Hypothalamus (tissue), 51 donors: ENCODE measurements around the gene GRK6.

ENCODE experiments used
- DNase-seq, 51 donors: peaks; one replicate each; lab custom pipeline; 2025; lab: John Stamatoyannopoulos, UW

Gene GRK6

GRCh38 chr5:177425196-177425800 is 1.2 kb upstream of the GRK6 start:
- DNase-seq = no peak

GRCh38 chr5:177425801-177426565 is 493 bp upstream of the GRK6 start:
- peak; percentile 84 to 100 (median 99) for DNase-seq

- peak in 1 of 51 donors; percentile 10 for DNase-seq
These were observed 841 bp downstream of the GRK6 start for GRCh38 chr5:177427211-177427822.

GRCh38 chr5:177427919-177428573 is 1.6 kb downstream of the GRK6 start:
- no peak for DNase-seq

GRCh38 chr5:177428574-177429217 is 2.2 kb downstream of the GRK6 start:
- DNase-seq = no peak

- DNase-seq = peak in 14 of 51 donors; percentile 12 to 58 (median 18)
These were observed 3.0 kb downstream of the GRK6 start for GRCh38 chr5:177429248-177430040.

GRCh38 chr5:177430140-177430951 is 3.9 kb downstream of the GRK6 start:
- no peak for DNase-seq

- DNase-seq = no peak
These were observed 4.5 kb downstream of the GRK6 start for GRCh38 chr5:177430972-177431316.

GRCh38 chr5:177431317-177432142 is 5.1 kb downstream of the GRK6 start:
- peak in 6 of 51 donors; percentile 11 to 32 (median 20) for DNase-seq

GRCh38 chr5:177432143-177432838 is 5.8 kb downstream of the GRK6 start:
- peak in 30 of 51 donors; percentile 9 to 69 (median 43) for DNase-seq

- DNase-seq = no peak
These were observed 6.6 kb downstream of the GRK6 start for GRCh38 chr5:177432839-177433657.

- no peak for DNase-seq
These were observed 7.3 kb downstream of the GRK6 start for GRCh38 chr5:177433658-177434217.

GRCh38 chr5:177434437-177434836 is 8.0 kb downstream of the GRK6 start:
- no peak for DNase-seq

- no peak for DNase-seq
These were observed 8.7 kb downstream of the GRK6 start for GRCh38 chr5:177434942-177435738.

- no peak for DNase-seq
These were observed 9.5 kb downstream of the GRK6 start for GRCh38 chr5:177435847-177436536.
